Brain microvascular endothelial cell (primary cell): ENCODE results near the gene MYRF.

ENCODE experiments used
- DNase-seq: peaks from one replicate; pipeline ENCODE4 v3.0.0-alpha.2; 2020
- H3K27ac ChIP-seq: fragments of 250-450 bp; sonication (Bioruptor Pico); 2 replicates; pipeline ENCODE4 v1.5.1; 2020; ENCODE audit warnings: mild to moderate bottlenecking, moderate library complexity
- H3K27me3 ChIP-seq: fragments of 250-450 bp; sonication (Bioruptor Pico); replicated peaks from 2 replicates; pipeline ENCODE4 v1.5.1; 2020; ENCODE audit warnings: mild to moderate bottlenecking
- H3K36me3 ChIP-seq: fragments of 250-450 bp; sonication (Bioruptor Pico); replicated peaks from 2 replicates; pipeline ENCODE4 v1.5.1; 2020; ENCODE audit warnings: mild to moderate bottlenecking
- H3K4me3 ChIP-seq: 2 replicates; pipeline ENCODE4 v1.5.1; 2011; ENCODE audit warnings: low read depth, mild to moderate bottlenecking, control low read depth, low read length, moderate library complexity
- in situ Hi-C: cut with HindIII; loops from 2 replicates; pipeline ENCODE4 v1.10.0; 2017; ENCODE audit warnings: low sequenced_read_pairs, low pct_ligation_motif_present
- TF ChIP-seq, protein P1 (sequence below): IDR thresholded peaks from 2 replicates; pipeline ENCODE4 v1.5.1; 2011; ENCODE audit warnings: low read depth, mild to moderate bottlenecking, moderate library complexity, low read length, control low read depth, inconsistent platforms; ENCODE audit errors: missing control alignments

The MYRF gene

DNA sequence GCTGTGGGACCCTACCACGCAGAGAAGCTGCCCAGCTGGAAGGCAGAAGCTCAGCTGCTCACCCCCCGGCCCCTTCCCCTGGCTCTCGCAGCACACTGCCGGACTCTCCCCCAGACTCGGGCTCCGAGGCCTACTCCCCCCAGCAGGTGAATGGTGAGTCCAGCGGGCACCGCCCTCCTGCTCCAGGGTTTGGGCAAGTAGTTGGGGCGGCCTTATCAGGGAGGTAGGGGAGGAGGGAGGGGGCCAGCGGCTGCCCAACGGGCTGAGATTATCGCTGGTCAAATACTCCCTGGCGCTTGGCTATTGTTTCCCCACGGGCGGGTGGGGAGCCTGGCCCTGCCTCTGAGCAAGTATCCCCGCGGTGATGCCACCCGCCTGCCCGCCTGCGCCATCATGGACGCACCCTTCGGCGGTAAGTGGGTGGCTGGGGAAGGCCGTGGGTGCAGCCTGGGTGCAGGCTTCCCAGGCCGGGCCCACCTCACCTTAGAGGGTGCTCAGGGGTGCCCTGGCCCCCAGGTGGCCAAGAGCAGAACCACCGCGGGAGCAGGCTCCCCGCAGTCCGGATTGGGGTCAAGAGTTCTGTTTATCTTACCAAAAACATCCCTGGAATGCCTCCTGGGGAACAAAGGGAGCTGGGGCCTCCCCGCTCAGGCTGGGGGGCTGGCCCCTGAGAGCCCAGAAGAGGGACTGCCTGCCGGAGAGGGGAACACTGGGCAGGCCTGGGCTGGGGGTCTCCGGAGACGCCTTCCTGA lies 16.9 kb downstream of the MYRF start:
- H3K27me3 ChIP-seq = no peaks in the 10 kb centered on the region
- in situ Hi-C loops = no loop called here
- H3K36me3 ChIP-seq = no peaks in the 10 kb centered on the region
- no peak overlapping the region for H3K27ac ChIP-seq
- H3K4me3 ChIP-seq = no peak overlapping the region
- DNase-seq = peak; percentile 19
- TF ChIP-seq, protein P1, sequence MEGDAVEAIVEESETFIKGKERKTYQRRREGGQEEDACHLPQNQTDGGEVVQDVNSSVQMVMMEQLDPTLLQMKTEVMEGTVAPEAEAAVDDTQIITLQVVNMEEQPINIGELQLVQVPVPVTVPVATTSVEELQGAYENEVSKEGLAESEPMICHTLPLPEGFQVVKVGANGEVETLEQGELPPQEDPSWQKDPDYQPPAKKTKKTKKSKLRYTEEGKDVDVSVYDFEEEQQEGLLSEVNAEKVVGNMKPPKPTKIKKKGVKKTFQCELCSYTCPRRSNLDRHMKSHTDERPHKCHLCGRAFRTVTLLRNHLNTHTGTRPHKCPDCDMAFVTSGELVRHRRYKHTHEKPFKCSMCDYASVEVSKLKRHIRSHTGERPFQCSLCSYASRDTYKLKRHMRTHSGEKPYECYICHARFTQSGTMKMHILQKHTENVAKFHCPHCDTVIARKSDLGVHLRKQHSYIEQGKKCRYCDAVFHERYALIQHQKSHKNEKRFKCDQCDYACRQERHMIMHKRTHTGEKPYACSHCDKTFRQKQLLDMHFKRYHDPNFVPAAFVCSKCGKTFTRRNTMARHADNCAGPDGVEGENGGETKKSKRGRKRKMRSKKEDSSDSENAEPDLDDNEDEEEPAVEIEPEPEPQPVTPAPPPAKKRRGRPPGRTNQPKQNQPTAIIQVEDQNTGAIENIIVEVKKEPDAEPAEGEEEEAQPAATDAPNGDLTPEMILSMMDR = peak; percentile 65

DNA sequence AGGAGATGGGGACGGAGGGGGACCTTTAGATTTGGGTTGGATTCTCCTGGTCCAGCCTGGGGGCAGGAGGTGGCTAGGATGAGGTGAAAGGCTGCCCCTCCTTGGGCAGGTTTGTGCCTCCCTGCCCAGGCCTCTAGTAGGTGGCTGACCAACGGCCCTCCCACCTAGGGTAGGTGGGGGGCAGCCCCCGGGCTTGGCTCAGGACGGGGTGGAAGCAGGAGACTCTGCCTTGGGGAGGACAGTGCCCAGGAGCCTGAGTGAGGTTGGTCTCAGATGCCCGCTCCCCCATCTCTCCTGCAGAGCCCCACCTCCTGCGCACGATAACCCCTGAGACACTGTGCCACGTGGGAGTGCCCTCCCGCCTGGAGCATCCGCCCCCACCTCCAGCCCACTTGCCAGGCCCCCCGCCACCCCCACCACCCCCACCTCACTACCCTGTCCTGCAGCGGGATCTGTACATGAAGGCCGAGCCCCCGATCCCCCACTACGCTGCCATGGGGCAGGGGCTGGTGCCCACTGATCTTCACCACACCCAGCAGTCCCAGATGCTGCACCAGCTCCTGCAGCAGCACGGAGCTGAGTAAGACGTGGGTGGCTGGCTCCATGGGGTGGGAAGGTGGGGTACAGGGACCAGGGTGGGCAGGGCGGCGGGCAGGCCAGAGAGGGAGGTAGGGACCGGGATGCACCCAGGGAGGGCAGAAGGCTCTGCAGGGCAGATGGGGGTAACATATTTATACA lies 17.7 kb downstream of the MYRF start:
- Histone ChIP-seq H3K4me3 (no peak overlapping the region), H3K36me3 (no peaks in the 10 kb centered on the region), H3K27me3 (no peaks in the 10 kb centered on the region), H3K27ac (no peak overlapping the region)
- TF ChIP-seq, protein P1 = no peak
- in situ Hi-C loops = no loop called here
- DNase-seq = no peak

DNA sequence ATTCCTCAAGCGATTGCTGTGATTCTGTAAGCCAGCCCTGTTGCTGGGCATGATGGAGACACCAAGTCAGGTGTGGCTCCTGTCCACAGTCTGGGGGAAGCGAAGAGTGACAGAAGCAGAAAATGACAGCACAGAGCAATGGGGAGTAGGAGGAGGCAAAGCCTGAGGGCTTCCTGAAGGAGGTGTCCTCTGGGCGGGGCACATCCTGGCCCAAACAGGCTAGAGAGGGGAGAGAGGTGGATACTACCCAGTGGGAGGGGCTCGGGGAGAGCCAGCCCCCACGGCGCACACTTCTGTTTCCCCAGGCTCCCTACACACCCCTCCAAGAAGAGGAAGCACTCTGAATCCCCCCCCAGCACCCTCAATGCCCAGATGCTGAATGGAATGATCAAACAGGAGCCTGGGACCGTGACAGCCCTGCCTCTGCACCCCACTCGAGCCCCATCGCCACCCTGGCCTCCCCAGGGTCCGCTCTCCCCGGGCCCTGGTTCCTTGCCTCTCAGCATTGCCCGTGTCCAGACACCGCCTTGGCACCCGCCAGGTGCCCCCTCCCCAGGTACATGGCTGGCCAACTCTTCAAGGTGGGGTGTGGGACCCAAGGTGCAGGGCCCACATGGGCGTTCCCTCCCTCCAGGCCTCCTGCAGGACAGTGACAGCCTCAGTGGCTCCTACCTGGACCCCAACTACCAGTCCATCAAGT lies 18.9 kb downstream of the MYRF start:
- in situ Hi-C loops = no loop called here
- H3K4me3 ChIP-seq = no peak overlapping the region
- DNase-seq = no peak
- peaks cover 4% of the 10 kb centered on the region for H3K36me3 ChIP-seq
- H3K27me3 ChIP-seq = no peaks in the 10 kb centered on the region
- TF ChIP-seq, protein P1 = no peak
- H3K27ac ChIP-seq = no peak overlapping the region

DNA sequence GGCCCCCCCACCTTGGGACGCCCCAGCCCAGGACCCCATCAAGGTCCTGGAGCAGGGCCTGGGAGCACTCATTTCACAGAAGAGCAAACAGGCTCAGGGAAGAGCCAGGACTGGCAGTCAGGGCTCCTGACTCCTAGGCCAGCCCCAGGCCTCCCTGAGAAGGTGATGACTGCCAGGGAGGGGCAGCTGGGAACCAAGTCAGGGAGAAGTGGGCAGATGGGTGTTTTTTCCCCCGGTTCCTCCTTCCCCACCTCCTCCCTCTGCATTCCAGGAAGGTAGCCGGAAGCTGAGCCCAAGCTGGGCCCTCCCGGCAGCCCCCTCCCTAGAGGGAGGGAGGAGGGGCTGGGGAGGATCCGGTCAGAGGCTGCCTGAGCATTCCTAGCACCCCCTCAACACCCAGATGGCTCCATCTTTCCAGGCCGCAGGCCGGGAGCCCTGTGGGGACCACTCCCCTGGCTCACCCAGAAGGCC lies 19.6 kb downstream of the MYRF start:
- Histone ChIP-seq H3K4me3 (no peak overlapping the region), H3K27me3 (no peaks in the 10 kb centered on the region), H3K27ac (no peak overlapping the region), H3K36me3 (peaks cover 4% of the 10 kb centered on the region)
- DNase-seq = no peak
- TF ChIP-seq, protein P1 = no peak
- in situ Hi-C loops = no loop called here

DNA sequence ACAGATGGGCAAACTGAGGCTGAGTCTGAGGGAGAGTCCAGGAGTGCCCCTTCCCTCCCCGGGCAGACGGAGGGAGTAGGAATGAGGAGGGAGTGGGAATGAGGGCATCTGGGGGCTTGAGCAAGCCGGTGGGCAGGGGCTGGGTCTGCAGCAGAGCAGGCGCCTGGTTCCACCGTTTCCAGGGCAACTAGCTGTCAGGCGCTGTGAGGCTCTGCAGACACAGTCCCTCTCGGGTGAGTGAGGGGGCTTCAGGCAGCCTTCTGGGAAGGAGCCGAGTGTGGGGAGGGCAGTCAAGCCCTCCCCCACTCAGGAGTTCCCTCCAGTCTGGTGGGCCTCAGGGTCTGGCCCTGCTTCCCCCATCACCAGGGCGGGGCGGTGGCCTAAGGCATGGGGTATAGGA lies 20.9 kb downstream of the MYRF start:
- H3K4me3 ChIP-seq = no peak overlapping the region
- no peak for DNase-seq
- in situ Hi-C loops = no loop called here
- peaks cover 13% of the 10 kb centered on the region for H3K36me3 ChIP-seq
- TF ChIP-seq, protein P1 = no peak
- no peaks in the 10 kb centered on the region for H3K27me3 ChIP-seq
- H3K27ac ChIP-seq = no peak overlapping the region
